ENCODE results near the gene HOXB5. TPM values are rescaled to one million over a fixed set of nuclear protein-coding genes. Genes with fewer than 3 reads are reported as not detected.

HOXB5 gene
- total RNA-seq, 4 donors from 2014 or later, result 0.27 to 2.7 (median 1.4) TPM

DNA sequence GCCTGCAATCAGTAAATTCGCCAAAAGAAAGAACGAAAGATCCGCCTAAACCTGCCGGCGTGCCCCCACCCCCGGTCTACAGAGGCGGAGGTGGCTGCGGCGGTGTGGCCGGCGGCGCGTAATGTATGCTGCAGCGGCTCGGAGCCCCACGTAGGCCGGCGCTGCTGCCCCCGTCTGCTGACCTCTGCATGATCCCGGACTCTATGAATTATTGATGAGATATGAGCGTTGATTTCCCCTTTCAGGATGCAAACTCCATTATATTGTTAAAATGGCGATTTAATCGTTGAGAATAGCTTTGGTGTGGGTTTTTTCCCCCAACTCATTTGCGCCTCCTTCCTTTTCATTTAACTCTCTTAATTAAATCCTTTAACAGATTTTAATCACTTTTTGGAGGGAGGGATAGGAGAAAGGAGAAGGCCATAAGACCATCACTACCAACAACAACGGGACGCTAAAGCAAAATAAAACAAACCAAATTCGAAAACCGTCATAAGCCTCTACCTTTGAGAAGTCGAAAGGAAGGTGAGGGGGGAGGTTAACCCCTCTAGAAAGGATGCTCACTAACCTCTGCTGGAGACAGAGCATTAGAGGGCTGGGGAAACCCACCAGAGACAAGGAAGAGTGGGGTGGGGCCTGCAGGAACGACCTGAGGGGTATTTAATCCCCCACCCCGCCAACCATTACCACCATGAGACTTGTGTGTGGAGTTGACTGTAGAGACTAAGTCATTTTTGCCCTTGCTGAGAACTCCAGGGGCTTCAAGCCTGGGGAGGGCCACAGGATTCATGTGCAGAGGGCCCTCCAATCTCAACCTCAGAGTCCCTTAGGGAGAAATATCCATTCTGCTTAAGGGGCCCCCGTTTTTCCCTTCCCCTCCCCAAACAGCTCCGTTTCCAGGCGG is 7.0 kb downstream of the HOXB5 start:
- ATAC-seq, result no peak
- Histone ChIP-seq H3K4me3 (peak overlapping the region; percentile 50 to 73), H3K4me1 (peaks cover 3 to 56% (median 5%) of the 10 kb centered on the region in 3 donors), H3K36me3 (no peaks in the 10 kb centered on the region), H3K9me3 (no peaks in the 10 kb centered on the region), H3K27me3 (peaks cover 13% of the 10 kb centered on the region), H3K27ac (peak overlapping the region; percentile 41 to 98 (median 94))
- 73% methylated on average over 19 to 30 of the region's 34 CpGs for WGBS, 2 donors (ENCODE audit: low coverage in 1 of 2)
- TF ChIP-seq EP300 (IDR thresholded peaks at IDR 0.05) (no peak), POLR2A (IDR thresholded peaks at IDR 0.05) (no peak), POLR2AphosphoS5 (IDR thresholded peaks at IDR 0.05) (no peak)
- TF ChIP-seq, protein P1, sequence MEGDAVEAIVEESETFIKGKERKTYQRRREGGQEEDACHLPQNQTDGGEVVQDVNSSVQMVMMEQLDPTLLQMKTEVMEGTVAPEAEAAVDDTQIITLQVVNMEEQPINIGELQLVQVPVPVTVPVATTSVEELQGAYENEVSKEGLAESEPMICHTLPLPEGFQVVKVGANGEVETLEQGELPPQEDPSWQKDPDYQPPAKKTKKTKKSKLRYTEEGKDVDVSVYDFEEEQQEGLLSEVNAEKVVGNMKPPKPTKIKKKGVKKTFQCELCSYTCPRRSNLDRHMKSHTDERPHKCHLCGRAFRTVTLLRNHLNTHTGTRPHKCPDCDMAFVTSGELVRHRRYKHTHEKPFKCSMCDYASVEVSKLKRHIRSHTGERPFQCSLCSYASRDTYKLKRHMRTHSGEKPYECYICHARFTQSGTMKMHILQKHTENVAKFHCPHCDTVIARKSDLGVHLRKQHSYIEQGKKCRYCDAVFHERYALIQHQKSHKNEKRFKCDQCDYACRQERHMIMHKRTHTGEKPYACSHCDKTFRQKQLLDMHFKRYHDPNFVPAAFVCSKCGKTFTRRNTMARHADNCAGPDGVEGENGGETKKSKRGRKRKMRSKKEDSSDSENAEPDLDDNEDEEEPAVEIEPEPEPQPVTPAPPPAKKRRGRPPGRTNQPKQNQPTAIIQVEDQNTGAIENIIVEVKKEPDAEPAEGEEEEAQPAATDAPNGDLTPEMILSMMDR (IDR thresholded peaks at IDR 0.05), result no peak

GRCh38 chr17:48584223-48584741 is 9.3 kb downstream of the HOXB5 start:
- TF ChIP-seq POLR2AphosphoS5 (IDR thresholded peaks at IDR 0.05), result no peak
- TF ChIP-seq, protein P1 (IDR thresholded peaks at IDR 0.05), result no peak
- TF ChIP-seq POLR2A (IDR thresholded peaks at IDR 0.05), result no peak
- TF ChIP-seq EP300 (IDR thresholded peaks at IDR 0.05), result no peak
- Histone ChIP-seq H3K27me3 (no peaks in the 10 kb centered on the region), H3K4me1 (peaks cover 3 to 73% (median 5%) of the 10 kb centered on the region in 3 donors), H3K36me3 (no peaks in the 10 kb centered on the region), H3K27ac (peak overlapping the region in 3 of 4 donors; percentile 91 to 98 (median 97)), H3K4me3 (peak overlapping the region in 1 of 2 donors; percentile 73), H3K9me3 (no peaks in the 10 kb centered on the region)
- ATAC-seq, result no peak
- WGBS, 2 donors (ENCODE audit: low coverage in 1 of 2), result 64 to 71% methylated on average over 2 of the region's 2 CpGs

DNA sequence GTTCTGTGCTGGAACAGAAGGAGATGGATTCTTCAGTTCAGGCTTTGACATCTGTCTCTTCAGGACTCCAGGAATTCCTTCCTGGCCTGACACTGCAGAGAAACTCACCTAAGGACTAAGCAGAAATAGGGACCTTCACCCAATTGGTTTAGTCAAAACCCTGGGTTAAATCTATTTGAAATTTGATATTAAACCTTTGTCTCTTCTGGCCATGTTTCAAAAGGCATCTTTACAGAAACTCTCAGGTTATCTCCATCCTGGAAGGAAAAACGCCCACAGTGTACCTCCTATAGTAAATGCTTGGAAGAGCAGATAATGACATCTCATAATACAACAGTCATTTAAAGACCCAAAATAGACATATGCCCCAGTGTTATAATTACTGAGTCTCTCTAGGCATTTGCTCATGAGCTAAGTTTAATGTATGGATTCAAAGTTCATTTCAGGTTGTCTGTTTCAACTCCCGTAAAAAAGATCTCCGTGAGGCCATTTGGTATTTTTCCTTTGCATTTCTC is 9.8 kb downstream of the HOXB5 start:
- Histone ChIP-seq H3K27me3 (no peaks in the 10 kb centered on the region), H3K4me1 (peaks cover 3 to 78% (median 5%) of the 10 kb centered on the region in 3 donors), H3K36me3 (no peaks in the 10 kb centered on the region), H3K9me3 (no peaks in the 10 kb centered on the region), H3K4me3 (no peak overlapping the region), H3K27ac (peak overlapping the region; percentile 6 to 98 (median 94))
- TF ChIP-seq EP300 (IDR thresholded peaks at IDR 0.05) (no peak), POLR2A (IDR thresholded peaks at IDR 0.05) (no peak), POLR2AphosphoS5 (IDR thresholded peaks at IDR 0.05) (no peak)
- TF ChIP-seq, protein P1 (IDR thresholded peaks at IDR 0.05), result no peak
- no peak for ATAC-seq
- WGBS, 2 donors (ENCODE audit: low coverage in 1 of 2), result 70 to 80% methylated on average over 1 to 3 of the region's 3 CpGs

DNA sequence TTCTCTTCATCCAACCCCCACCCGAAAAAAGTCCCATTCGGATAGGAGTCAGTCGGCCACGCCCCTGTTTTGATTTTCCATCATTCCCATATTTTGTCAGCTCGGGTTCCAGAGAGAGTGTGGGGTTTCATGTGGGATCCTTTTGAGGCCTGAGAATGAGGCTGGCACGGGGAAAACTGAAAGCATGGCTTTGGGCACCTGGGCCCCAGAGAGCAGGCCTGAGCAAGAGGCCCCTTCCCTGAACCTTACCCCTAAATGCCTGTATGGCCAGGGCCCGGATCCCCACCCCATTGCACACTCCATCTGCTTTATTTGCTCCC is 10.9 kb downstream of the HOXB5 start:
- peaks cover 3 to 81% (median 5%) of the 10 kb centered on the region in 3 donors for H3K4me1 ChIP-seq
- no peaks in the 10 kb centered on the region for H3K36me3 ChIP-seq
- WGBS, 2 donors (ENCODE audit: low coverage in 1 of 2), result 0 to 25% methylated on average over 2 to 3 of the region's 7 CpGs
- TF ChIP-seq POLR2A (IDR thresholded peaks at IDR 0.05) (no peak), POLR2AphosphoS5 (IDR thresholded peaks at IDR 0.05) (no peak), EP300 (IDR thresholded peaks at IDR 0.05) (no peak)
- TF ChIP-seq, protein P1 (IDR thresholded peaks at IDR 0.05), result no peak
- peak overlapping the region; percentile 45 to 81 for H3K4me3 ChIP-seq
- peak overlapping the region; percentile 91 to 98 (median 96) for H3K27ac ChIP-seq
- no peaks in the 10 kb centered on the region for H3K27me3 ChIP-seq
- ATAC-seq, result no peak
- no peaks in the 10 kb centered on the region for H3K9me3 ChIP-seq

Data from gastroesophageal sphincter (tissue), 4 donors.